ENCODE results near the gene CCDC88B. TPM values are rescaled to one million over a fixed set of nuclear protein-coding genes. Genes with fewer than 3 reads are reported as not detected.

CCDC88B gene
- polyA plus RNA-seq, 4 donors, result 2.7 to 5.2 (median 3.6) TPM

DNA sequence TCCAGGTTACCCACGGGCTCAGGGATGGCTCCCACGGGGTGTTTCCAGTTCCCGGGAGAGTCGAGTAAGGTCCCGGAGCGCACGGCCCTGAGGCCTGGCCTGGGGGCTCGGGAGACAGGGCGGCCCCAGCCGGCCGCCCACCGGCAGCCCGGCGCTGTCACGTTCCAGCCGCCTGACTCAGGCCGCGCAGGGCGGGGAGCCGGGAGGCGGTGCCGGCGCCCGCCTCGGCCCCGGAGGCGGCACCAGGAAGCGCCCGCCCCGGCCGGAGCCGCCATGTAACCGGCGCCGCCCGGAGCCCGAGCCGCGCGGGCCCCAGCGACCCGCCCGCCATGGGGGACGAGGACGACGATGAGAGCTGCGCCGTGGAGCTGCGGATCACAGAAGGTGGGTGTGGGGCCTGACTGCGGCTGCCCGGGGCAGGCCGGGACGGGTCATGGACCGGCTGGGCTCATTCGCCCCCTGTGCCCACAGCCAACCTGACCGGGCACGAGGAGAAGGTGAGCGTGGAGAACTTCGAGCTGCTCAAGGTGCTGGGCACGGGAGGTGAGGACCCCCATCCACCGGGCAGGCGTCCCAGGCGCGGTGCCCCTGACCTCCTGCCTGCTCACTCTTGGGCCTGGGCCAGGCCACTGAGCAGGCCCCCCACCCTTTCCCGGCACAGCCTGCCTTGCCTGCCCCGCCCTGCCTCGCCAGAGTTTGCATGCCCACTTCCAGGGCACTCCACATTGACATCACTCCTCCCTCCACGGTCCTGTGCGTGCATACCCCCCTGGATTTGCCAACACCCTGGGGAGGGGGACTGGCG lies 19.1 kb downstream of the CCDC88B start, which contains the start of gene RPS6KA4:
TSS of gene RPS6KA4 (plus strand) at position 256 of the 805 bp plus-strand sequence. CDS start at position 330, 74 bp downstream.
- DNase-seq (ENCODE audit: low read depth in 4 of 4, low spot score in 3 of 4), result no peak

DNA sequence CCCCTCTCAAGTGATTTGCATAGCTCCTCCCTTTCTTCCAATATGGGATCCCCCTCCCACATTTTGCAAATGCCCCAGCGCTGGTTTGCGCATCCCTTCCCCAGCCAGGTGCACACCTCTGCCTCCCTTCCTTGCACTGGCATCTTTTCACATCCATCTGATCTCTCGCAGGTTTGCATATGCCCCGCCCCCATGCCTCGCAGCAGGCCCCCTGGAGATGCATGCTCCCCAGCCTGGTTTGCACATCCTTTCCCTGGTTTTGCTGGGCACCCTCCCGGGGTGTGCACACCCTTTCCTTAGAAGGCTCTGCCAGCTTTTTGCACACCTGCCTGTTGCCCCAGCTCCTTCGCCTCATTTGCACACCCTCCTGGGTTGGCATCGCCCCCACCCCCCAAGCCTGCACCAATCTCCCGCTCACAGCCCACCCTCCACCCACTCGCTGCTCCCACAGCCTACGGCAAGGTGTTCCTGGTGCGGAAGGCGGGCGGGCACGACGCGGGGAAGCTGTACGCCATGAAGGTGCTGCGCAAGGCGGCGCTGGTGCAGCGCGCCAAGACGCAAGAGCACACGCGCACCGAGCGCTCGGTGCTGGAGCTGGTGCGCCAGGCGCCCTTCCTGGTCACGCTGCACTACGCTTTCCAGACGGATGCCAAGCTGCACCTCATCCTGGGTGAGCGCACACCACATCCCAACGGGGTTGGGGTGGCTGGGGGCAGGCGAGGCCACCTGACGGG lies 19.9 kb downstream of the CCDC88B start:
- DNase-seq (ENCODE audit: low read depth in 4 of 4, low spot score in 3 of 4), result no peak

DNA sequence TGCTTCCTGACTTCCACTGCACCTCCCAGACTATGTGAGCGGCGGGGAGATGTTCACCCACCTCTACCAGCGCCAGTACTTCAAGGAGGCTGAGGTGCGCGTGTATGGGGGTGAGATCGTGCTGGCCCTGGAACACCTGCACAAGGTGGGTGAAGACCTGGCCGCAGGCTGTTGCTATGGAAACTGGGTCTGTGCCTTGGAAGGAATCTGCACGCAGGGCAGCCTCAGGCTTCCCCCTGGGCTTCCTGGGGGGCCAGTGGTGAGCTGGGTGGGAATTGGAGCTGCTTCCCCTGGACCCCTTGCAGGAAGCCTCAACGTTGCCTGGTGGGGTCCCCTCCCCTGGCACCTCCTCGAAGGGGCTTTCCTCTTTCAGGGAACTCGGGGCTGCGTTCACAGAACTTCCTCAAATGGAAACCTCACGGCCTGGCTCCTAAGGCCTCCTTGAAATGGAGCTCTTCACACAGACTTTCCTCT lies 20.5 kb downstream of the CCDC88B start:
- DNase-seq (ENCODE audit: low read depth in 4 of 4, low spot score in 3 of 4), result no peak

DNA sequence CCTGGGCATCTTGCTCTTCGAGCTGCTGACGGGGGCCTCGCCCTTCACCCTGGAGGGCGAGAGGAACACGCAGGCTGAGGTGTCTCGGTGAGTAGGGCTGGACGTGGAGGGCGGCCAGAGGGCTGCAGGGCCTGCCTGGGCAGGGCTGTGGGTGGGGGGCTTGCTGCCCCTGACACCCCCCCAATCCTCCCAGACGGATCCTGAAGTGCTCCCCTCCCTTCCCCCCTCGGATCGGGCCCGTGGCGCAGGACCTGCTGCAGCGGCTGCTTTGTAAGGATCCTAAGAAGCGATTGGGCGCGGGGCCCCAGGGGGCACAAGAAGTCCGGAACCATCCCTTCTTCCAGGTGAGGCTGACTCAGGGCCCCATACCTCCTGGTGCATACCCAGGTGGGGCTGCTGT lies 21.7 kb downstream of the CCDC88B start:
- DNase-seq (ENCODE audit: low read depth in 4 of 4, low spot score in 3 of 4), result no peak

DNA sequence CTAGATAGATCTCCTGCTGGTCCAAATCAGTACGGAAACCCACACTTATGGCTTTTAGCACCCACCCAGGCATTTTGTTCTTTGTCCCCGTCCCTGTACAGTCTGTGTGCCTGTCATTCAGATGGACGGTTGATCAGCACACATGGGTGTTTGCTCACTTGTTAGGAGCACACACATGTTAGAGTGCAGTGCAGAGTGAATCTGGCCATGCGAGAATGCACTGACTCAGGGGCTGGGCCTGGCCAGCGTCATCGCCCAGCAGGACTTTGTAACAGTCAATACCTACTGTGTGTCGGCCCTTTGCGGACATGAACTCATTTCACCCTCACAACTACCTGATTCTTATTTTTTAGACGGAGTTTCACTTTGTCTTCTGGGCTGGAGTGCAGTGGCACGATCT lies 22.3 kb downstream of the CCDC88B start:
- no peak for DNase-seq (ENCODE audit: low read depth in 4 of 4, low spot score in 3 of 4)

DNA sequence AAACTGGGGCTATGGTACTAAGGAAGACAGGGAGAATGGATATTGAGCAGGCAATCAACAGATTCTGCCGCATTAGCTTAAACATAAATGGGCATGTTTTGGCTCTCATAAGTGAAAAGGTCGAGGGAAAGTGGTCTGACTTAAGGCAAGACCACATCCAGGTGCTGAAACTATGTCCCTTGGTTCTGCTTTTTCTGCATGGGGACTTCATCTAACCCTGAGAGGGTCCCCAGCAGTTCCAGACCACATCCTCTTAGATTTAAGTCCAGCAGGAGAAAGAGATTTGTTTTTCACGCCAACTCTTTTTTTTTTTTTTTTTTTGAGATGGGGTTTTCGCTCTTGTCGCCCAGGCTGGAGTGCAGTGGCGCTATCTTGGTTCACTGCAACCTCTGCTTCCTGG lies 24.4 kb downstream of the CCDC88B start:
- no peak for DNase-seq (ENCODE audit: low read depth in 4 of 4, low spot score in 3 of 4)

DNA sequence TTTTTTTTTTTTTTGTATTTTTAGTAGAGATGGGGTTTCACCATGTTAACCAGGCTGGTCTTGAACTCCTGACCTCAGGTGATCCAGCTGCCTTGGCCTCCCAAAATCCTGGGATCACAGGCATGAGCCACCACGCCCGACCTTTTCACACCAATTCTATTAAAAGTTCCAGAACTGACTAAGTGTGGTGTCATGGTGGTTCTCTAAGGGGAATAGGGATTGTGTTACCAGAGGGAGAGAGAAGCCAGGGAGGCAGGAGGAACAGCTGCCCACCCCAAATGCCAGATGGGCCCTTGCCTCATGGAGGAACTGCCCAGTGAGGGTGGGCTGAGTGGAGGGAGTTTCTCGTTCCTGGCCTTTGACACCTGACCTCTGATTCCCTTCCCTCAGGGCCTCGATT lies 24.9 kb downstream of the CCDC88B start:
- DNase-seq (ENCODE audit: low read depth in 4 of 4, low spot score in 3 of 4), result no peak

DNA sequence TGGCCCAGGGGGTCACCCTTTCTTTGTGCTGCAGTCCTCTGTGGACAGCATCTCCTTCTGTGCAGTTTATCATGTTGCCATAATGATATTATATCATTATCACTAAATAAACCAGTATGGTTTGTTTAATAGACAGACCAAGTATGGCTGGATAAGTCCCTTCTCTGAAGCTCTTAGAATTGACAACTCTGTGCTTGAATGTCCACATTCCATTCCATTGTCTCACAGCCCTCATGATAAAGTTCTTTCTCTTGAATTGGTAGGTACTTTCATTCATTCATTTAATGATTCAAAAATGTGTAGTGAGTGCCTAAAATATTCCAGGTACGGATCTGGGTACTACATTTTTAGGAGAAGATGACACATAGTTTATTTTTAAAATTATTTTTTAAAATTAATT lies 26.7 kb downstream of the CCDC88B start:
- DNase-seq (ENCODE audit: low read depth in 4 of 4, low spot score in 3 of 4), result no peak

DNA sequence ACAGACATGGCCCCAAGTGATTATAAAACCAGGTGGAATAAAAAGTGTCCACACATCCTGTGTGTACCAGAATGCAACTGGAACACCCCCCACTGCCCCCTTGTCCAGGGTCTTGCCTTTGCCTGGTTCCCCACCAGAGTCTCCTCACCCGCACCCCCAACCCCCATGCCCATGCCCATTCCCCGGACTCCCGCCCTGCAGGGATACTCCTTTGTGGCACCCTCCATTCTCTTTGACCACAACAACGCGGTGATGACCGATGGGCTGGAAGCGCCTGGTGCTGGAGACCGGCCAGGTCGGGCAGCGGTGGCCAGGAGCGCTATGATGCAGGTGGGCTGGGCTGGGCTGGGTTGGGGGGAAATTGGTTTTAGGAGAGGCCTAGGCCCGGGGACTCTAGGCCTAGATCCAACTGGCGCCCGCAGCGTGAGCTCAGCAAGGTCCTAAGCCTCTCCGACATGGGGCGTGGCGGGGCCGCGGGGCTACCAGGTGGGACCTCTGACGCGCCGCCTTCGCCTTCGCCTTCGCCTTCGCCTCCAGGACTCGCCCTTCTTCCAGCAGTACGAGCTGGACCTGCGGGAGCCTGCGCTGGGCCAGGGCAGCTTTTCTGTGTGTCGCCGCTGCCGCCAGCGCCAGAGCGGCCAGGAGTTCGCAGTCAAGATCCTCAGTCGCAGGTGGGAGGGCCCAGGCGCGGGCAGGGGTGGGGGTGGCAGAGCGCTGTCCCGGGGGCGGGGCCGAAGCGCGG lies 28.1 kb downstream of the CCDC88B start:
- DNase-seq (ENCODE audit: low read depth in 4 of 4, low spot score in 3 of 4), result no peak

DNA sequence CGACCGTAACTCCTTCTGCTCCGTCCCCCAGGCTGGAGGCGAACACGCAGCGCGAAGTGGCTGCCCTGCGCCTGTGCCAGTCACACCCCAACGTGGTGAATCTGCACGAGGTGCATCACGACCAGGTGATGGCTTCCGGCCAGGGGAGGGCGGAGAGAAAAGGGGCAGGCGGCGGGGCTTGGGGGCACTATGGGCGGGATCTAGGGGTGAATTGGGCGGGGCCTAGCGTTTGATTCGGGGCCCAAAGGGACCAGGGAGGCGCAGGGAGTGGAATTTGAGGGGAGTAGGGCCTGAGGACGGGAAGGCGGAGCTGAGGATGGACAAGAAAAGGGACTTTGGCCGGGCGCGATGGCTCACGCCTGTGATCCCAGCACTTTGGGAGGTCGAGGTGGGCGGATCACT lies 28.7 kb downstream of the CCDC88B start:
- DNase-seq (ENCODE audit: low read depth in 4 of 4, low spot score in 3 of 4), result no peak

DNA sequence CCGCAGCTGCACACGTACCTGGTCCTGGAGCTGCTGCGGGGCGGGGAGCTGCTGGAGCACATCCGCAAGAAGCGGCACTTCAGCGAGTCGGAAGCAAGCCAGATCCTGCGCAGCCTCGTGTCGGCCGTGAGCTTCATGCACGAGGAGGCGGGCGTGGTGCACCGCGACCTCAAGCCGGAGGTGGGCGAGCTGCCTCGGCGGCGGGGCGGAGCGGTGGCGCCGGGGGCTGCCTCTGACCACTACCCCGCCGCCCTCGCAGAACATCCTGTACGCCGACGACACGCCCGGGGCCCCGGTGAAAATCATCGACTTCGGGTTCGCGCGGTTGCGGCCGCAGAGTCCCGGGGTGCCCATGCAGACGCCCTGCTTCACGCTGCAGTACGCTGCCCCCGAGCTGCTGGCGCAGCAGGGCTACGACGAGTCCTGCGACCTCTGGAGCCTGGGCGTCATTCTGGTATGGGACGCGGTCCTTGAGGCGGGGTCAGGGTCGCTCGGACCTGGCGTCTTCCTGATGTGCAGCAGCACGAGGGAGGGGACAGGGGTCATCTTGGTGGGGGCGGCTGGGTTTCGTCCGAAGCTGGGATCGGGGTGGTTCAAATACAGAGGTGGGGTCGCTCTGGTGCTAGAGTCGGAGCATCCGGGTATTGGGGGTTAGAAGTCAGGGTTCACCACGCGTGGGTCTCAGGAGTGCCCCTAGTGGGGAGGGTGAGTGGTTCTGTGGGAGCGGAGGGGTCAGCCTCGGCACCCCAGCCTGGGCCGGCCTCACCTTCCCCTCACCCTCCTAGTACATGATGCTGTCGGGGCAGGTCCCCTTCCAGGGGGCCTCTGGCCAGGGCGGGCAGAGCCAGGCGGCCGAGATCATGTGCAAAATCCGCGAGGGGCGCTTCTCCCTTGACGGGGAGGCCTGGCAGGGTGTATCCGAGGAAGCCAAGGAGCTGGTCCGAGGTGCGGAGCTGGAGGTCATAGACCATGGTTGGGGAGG lies 29.7 kb downstream of the CCDC88B start:
- DNase-seq (ENCODE audit: low read depth in 4 of 4, low spot score in 3 of 4), result no peak

DNA sequence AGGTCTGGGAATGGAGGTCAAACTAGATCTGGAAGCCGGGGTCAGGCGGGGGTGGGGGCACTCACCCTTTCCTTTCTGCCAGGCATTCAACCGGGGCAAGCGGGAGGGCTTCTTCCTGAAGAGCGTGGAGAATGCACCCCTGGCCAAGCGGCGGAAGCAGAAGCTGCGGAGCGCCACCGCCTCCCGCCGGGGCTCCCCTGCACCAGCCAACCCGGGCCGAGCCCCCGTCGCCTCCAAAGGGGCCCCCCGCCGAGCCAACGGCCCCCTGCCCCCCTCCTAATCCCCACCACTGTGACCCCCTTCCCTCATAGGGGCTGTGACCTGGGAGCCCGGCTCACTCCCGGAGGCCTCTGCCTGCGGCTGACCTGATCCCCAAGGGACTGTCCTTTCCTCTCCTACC lies 31.2 kb downstream of the CCDC88B start:
- DNase-seq (ENCODE audit: low read depth in 4 of 4, low spot score in 3 of 4), result no peak

DNA sequence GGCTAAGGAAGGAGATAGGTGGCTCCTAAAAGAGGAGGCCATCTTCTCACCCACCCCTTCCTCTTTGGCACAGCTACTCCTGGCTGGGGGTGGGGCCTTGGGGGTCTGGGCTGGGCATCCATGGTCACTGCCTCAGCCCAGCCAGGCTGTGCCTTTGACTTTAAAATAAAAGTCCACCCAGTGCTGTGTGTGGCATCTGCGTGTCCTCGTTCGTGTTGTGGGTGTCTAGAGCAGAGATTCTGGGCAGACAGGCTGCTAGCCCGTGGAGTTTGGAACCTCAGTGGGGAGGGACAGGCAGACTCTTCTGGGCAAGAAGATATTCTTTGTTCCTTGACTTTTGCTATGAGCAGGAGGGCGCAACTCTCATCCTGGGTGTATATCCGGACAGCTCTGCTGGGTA lies 32.0 kb downstream of the CCDC88B start:
- no peak for DNase-seq (ENCODE audit: low read depth in 4 of 4, low spot score in 3 of 4)

DNA sequence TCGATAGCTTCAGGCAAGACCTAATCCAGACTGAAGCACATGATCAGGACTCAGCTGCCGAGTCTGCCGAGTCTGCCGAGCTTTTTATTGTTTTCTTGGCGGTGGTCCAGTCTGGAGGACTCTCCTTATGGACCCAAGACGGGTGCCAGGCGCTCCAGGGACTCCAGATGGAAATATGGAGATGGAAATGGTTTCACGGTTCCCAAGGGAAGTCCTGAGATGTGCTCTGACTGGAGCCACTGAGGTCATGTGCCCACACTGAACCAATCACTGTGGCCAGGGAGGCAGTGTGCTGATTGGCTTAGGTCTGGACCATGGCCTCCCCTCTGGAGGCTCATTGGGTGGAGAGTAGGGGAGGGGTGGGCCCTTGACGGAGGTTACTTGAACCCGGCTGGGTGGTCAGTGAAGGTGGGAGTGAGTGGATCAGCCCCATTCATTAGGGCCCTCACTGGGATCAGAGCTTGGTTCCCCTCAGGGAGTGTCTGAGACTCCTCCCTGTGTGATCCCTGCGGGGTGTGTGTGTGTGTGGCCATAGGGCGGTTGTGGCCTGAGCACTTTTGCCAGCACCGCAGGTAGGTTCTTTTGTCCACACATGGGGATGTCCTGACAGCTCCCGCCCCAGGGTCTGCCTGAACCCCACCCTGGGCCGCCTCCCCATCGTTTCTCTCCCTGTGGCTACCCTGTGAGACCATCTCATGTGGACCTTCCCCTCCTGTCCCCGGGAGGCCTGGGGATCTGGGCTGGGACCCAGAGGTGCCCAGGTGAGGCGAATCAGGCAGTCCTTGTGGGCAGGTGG lies 33.0 kb downstream of the CCDC88B start:
- no peak for DNase-seq (ENCODE audit: low read depth in 4 of 4, low spot score in 3 of 4)

DNA sequence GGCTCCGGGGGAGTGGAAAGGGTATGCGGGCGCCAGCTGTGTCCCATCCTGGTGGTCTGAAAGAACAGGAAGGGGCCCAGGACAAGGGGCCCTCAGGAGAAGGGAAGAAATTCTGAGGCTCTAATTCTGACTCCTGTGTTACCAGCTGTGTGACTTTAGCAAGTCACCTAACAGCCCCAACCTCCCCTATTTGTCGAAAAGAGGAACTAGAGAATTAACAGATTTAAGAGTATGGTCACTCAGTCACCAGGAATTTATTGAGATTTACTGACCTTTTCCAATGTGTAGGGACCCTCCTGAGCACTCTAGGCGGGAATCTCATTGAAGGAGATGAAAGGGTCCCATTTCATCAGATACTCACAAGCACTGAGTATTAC lies 33.6 kb downstream of the CCDC88B start:
- DNase-seq (ENCODE audit: low read depth in 4 of 4, low spot score in 3 of 4), result no peak

DNA sequence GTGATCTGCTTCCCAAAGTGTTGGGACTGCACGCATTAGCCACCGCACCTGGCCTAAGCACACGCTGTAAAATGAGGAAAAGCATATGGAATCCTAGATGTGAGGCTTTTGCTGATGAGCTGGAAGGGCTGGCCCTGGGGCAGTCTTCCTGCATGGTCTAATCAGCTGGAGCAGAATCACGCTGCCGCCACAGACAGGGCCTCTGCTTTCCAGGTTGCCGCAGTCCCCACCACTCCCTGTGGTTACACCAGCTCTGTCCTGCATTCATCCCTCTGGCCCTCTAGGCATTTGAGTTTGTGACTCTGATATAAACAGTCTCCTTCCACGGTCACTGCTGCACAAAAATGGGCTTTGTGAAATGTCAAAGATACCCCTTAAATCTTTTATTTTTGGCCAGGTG lies 36.1 kb downstream of the CCDC88B start:
- no peak for DNase-seq (ENCODE audit: low read depth in 4 of 4, low spot score in 3 of 4)

DNA sequence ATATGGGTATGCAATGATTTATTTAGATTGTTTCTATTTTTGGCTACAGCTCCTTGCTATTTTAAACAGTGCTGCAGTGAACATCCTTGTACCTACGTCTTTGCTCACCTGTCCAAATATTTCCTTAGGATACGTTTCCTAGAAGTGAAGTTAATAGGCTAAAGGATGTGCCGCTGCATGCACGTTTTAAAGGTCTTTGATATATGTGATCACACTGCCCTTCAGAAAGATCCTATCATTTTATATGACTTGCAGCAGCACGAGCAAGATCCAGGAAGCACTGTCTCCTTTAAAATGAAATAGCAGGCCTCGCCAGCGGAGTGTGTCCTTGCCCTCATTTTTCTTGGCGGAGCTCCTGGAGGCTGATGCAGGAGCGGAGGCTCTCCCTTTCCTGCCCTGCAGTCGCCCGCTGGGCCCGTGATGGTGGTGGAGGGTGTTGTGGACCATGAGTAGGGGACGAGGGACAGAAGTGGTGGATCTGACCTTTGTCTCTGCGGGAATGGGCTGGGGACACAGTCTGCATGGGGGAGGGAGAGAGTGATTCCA lies 38.4 kb downstream of the CCDC88B start:
- no peak for DNase-seq (ENCODE audit: low read depth in 4 of 4, low spot score in 3 of 4)

DNA sequence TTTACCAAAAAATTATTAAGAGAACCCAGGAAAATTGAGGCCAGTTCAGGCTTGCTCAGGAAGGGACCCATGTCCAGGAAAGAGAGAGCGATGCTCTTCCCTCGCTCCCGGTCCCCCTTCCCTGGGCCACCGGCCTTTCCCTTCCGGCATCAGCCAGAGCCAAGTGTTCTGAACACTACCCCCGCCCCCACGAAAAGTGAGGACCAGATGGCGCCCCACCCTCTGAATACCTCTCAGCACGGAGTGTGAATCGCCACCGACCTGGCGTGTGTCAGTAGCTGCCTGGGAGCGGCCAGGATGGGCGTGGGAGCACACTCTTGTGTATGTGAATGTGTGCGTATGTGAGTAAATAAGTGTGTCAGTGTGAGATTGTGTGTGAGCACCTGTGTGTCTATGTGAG lies 39.2 kb downstream of the CCDC88B start:
- DNase-seq (ENCODE audit: low read depth in 4 of 4, low spot score in 3 of 4), result no peak
